ENCODE results near the gene TSHZ1. TPM values are rescaled to one million over a fixed set of nuclear protein-coding genes. Genes with fewer than 3 reads are reported as not detected.
A peak's percentile ranks its signal among the peaks of the same experiment; 100 is the strongest.

Gene TSHZ1
- polyA plus RNA-seq, 1 donor: 34.7 TPM

- Histone ChIP-seq H3K27ac (ENCODE audit: low read length) (no peak overlapping the region), H3K9me3 (ENCODE audit: control insufficient read depth, low read depth, low read length) (no peaks in the 10 kb centered on the region), H3K4me1 (ENCODE audit: control insufficient read depth, insufficient read depth, low read length) (peaks cover 16% of the 10 kb centered on the region), H3K36me3 (ENCODE audit: control insufficient read depth, insufficient read depth, low read length) (peaks cover 25% of the 10 kb centered on the region), H3K4me3 (ENCODE audit: low read length) (no peak overlapping the region), H3K27me3 (ENCODE audit: control insufficient read depth, insufficient read depth, low read length) (peaks cover 11% of the 10 kb centered on the region)
- no peak for DNase-seq
- 94% methylated on average over 2 of the region's 7 CpGs for WGBS (ENCODE audit: insufficient coverage, low lambda C conversion rate)
These were observed 9.9 kb upstream of the TSHZ1 start for GRCh38 chr18:75200605-75201280.

GRCh38 chr18:75201282-75202270, 9.0 kb upstream of the TSHZ1 start:
- WGBS (ENCODE audit: insufficient coverage, low lambda C conversion rate): no CpG with 5 or more reads among the region's 18 CpGs
- H3K27ac ChIP-seq (ENCODE audit: low read length): no peak overlapping the region
- no peaks in the 10 kb centered on the region for H3K9me3 ChIP-seq (ENCODE audit: control insufficient read depth, low read depth, low read length)
- peaks cover 24% of the 10 kb centered on the region for H3K4me1 ChIP-seq (ENCODE audit: control insufficient read depth, insufficient read depth, low read length)
- H3K4me3 ChIP-seq (ENCODE audit: low read length): no peak overlapping the region
- peaks cover 24% of the 10 kb centered on the region for H3K36me3 ChIP-seq (ENCODE audit: control insufficient read depth, insufficient read depth, low read length)
- peaks cover 12% of the 10 kb centered on the region for H3K27me3 ChIP-seq (ENCODE audit: control insufficient read depth, insufficient read depth, low read length)
- no peak for DNase-seq

- DNase-seq: no peak
- peaks cover 12% of the 10 kb centered on the region for H3K27me3 ChIP-seq (ENCODE audit: control insufficient read depth, insufficient read depth, low read length)
- peaks cover 28% of the 10 kb centered on the region for H3K4me1 ChIP-seq (ENCODE audit: control insufficient read depth, insufficient read depth, low read length)
- peak overlapping the region; percentile 24 for H3K27ac ChIP-seq (ENCODE audit: low read length)
- peaks cover 23% of the 10 kb centered on the region for H3K36me3 ChIP-seq (ENCODE audit: control insufficient read depth, insufficient read depth, low read length)
- H3K9me3 ChIP-seq (ENCODE audit: control insufficient read depth, low read depth, low read length): no peaks in the 10 kb centered on the region
- H3K4me3 ChIP-seq (ENCODE audit: low read length): no peak overlapping the region
- 100% methylated on average over 3 of the region's 6 CpGs for WGBS (ENCODE audit: insufficient coverage, low lambda C conversion rate)
These were observed 7.8 kb upstream of the TSHZ1 start for GRCh38 chr18:75202696-75203365.

DNA sequence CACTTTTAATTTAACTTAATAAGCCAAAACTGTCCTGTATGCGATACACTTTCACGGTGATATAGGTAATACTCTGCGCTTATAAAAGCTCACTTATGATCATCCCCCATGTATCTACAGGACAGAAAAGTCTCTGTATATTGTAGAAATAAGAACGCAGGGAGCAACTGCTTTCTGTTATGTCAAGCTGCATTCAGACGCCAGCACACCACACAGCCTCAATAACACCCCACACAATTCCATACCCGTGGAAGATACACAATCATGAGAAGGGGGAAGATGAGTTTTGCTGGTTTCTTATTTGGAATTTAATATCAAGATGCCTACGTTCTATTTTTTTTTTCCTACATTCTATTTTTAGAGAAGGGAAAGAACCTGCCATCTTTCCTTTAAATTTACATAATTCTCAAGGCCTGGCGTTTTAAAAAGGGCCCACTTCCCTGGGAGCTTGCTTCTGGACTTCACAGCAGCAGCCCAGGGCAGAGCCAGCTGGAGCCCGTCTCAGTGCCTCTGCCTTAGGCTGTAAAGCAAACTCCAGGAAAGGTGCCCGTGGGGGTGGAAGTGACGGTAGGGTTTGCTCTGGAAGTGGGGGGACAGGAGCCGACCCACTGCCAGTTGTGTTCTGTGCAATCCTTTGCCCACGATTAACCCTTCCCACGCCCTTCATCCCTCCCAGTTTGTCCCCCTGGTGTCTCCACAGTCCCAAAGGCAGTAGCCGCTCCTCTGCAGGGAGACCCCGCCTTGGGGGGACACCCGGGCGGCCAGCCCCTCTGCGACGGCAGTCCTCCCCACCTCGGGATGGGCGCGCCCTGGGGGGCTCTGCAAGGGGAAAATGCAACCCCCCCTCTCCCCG, 7.0 kb upstream of the TSHZ1 start:
- Histone ChIP-seq H3K4me3 (ENCODE audit: low read length) (peak overlapping the region; percentile 57), H3K36me3 (ENCODE audit: control insufficient read depth, insufficient read depth, low read length) (peaks cover 23% of the 10 kb centered on the region), H3K4me1 (ENCODE audit: control insufficient read depth, insufficient read depth, low read length) (peaks cover 28% of the 10 kb centered on the region), H3K27me3 (ENCODE audit: control insufficient read depth, insufficient read depth, low read length) (peaks cover 12% of the 10 kb centered on the region), H3K9me3 (ENCODE audit: control insufficient read depth, low read depth, low read length) (no peaks in the 10 kb centered on the region), H3K27ac (ENCODE audit: low read length) (peak overlapping the region; percentile 24)
- WGBS (ENCODE audit: insufficient coverage, low lambda C conversion rate): 78% methylated on average over 6 of the region's 24 CpGs
- no peak for DNase-seq

- Histone ChIP-seq H3K4me1 (ENCODE audit: control insufficient read depth, insufficient read depth, low read length) (peaks cover 28% of the 10 kb centered on the region), H3K9me3 (ENCODE audit: control insufficient read depth, low read depth, low read length) (no peaks in the 10 kb centered on the region), H3K27ac (ENCODE audit: low read length) (peak overlapping the region; percentile 11), H3K27me3 (ENCODE audit: control insufficient read depth, insufficient read depth, low read length) (peaks cover 12% of the 10 kb centered on the region), H3K36me3 (ENCODE audit: control insufficient read depth, insufficient read depth, low read length) (peaks cover 23% of the 10 kb centered on the region), H3K4me3 (ENCODE audit: low read length) (peak overlapping the region; percentile 57)
- DNase-seq: no peak
- WGBS (ENCODE audit: insufficient coverage, low lambda C conversion rate): no CpG with 5 or more reads among the region's 35 CpGs
These were observed 6.3 kb upstream of the TSHZ1 start for GRCh38 chr18:75204269-75204731.

- WGBS (ENCODE audit: insufficient coverage, low lambda C conversion rate): no CpG with 5 or more reads among the region's 75 CpGs
- Histone ChIP-seq H3K4me1 (ENCODE audit: control insufficient read depth, insufficient read depth, low read length) (peaks cover 28% of the 10 kb centered on the region), H3K27ac (ENCODE audit: low read length) (peak overlapping the region; percentile 25), H3K27me3 (ENCODE audit: control insufficient read depth, insufficient read depth, low read length) (peaks cover 12% of the 10 kb centered on the region), H3K9me3 (ENCODE audit: control insufficient read depth, low read depth, low read length) (no peaks in the 10 kb centered on the region), H3K36me3 (ENCODE audit: control insufficient read depth, insufficient read depth, low read length) (peaks cover 18% of the 10 kb centered on the region), H3K4me3 (ENCODE audit: low read length) (peak overlapping the region; percentile 57)
- peak in 1 of 2 donors; percentile 71 for DNase-seq
These were observed 5.7 kb upstream of the TSHZ1 start for GRCh38 chr18:75204732-75205513.

DNA sequence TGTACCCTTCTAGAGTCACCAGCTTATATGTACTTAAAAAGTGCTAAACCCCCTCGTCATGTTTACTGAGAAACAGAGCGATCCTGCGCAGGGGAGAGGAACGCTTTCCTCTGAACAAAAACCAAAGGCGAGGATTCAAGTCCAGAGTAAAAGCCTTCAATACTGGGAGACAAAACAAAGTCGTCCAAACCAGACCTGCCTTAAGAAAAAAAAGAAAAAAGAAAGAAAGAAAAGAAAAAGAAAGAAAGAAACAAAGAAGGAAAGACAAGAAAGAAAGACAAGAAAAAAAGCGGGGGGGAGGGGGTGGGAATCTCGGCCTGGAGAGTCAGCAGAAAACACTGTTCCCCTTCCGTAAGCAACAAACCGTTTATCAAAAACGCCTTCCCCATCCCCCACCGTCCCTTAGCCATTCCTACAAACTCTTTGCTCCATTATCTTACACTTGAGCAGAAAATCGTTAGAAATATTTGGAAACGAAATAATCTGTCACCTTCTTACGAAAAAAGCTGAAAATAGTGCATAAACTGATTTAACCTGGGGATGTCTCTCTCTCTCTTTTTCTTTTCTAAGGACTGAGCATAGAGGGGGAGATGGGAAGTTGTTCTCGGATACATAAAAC, 5.0 kb upstream of the TSHZ1 start:
- Histone ChIP-seq H3K4me3 (ENCODE audit: low read length) (peak overlapping the region; percentile 57), H3K36me3 (ENCODE audit: control insufficient read depth, insufficient read depth, low read length) (peaks cover 12% of the 10 kb centered on the region), H3K27ac (ENCODE audit: low read length) (peak overlapping the region; percentile 25), H3K27me3 (ENCODE audit: control insufficient read depth, insufficient read depth, low read length) (peaks cover 12% of the 10 kb centered on the region), H3K4me1 (ENCODE audit: control insufficient read depth, insufficient read depth, low read length) (peaks cover 28% of the 10 kb centered on the region), H3K9me3 (ENCODE audit: control insufficient read depth, low read depth, low read length) (no peaks in the 10 kb centered on the region)
- no peak for DNase-seq
- 81% methylated on average over 10 of the region's 16 CpGs for whole genome bisulfite sequencing (ENCODE audit: insufficient coverage, low lambda C conversion rate)

DNA sequence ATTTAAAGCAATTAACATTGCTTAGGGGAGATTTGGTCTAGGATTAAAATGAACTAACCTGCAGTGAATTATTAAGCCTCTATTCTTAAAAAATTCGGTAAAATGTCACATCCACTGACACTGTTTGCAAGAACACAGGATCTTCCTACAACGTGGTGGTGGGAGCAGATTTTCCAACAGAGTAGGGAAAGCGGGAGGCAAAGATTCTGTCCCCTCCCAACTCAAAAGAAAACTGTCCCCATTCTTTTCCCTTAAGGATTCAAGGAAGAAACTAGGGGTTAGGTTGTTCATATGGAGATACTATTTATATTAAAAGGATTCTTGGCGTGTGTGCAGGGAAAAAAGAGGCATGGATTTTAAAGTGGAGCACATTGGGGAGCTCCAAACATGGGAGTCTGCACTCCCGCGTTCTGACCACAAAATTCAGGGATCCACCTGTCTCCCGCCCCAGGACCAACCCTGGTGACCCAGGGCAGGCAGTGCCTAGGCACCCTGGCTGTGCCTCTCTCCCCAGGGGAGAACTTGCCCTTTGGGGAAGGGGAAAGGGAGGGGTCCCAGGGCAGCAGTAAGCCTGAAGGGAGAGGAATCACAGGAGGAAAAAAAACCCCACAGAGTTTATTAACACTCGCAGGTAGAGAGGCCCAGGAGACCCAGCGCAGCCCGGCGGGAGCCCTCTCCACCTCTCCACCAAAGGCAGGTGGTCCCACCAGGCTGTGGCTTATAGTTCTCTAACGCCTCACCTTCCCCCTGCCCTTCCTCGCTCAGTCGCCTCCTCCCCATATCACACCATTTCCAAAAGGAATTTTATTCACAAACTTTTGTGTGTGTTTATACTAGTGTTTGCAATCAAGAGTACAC, 3.9 kb upstream of the TSHZ1 start:
- no peak for DNase-seq
- H3K36me3 ChIP-seq (ENCODE audit: control insufficient read depth, insufficient read depth, low read length): peaks cover 5% of the 10 kb centered on the region
- 96% methylated on average over 4 of the region's 14 CpGs for WGBS (ENCODE audit: insufficient coverage, low lambda C conversion rate)
- H3K9me3 ChIP-seq (ENCODE audit: control insufficient read depth, low read depth, low read length): no peaks in the 10 kb centered on the region
- H3K4me1 ChIP-seq (ENCODE audit: control insufficient read depth, insufficient read depth, low read length): peaks cover 28% of the 10 kb centered on the region
- H3K27ac ChIP-seq (ENCODE audit: low read length): peak overlapping the region; percentile 95
- H3K4me3 ChIP-seq (ENCODE audit: low read length): peak overlapping the region; percentile 88
- peaks cover 12% of the 10 kb centered on the region for H3K27me3 ChIP-seq (ENCODE audit: control insufficient read depth, insufficient read depth, low read length)

Measured in large intestine (tissue), 3 donors.